Activated CD8-positive, alpha-beta T cell treated with anti-CD3 and anti-CD28 coated beads for 36 hours (primary cell): ENCODE data around the gene LRRC8C. TPM values are rescaled to one million over a fixed set of nuclear protein-coding genes. Genes with fewer than 3 reads are reported as not detected.

Experiments
- ATAC-seq: fragments of 200-7000 bp; cut with Tn5 transposase; one replicate; pipeline ENCODE4 v1.10.0; 2021; ENCODE audit warnings: mild to moderate bottlenecking, moderate library complexity
- CTCF ChIA-PET: fragments of 350-600 bp; sonication (Branson Sonifier 250); formaldehyde crosslinking; loops from one replicate; lab custom pipeline; 2021; ENCODE audit warnings: antibody characterized with exemption; lab: Charles Lee
- POLR2A ChIA-PET: fragments of 350-600 bp; sonication (Branson Sonifier 250); formaldehyde crosslinking; loops from one replicate; lab custom pipeline; 2021; ENCODE audit warnings: antibody characterized with exemption; lab: Charles Lee
- DNase-seq: peaks from one replicate; pipeline ENCODE4 v3.0.0-alpha.2; 2020
- H3K27ac Mint-ChIP-seq: one replicate; pipeline ENCODE4 v1.8.0; 2021; ENCODE audit warnings: mild to moderate bottlenecking, mixed read lengths
- H3K27me3 Mint-ChIP-seq: one replicate; pipeline ENCODE4 v1.8.0; 2021; ENCODE audit warnings: mixed read lengths
- H3K36me3 Mint-ChIP-seq: one replicate; pipeline ENCODE4 v1.8.0; 2021; ENCODE audit warnings: low read depth, mixed read lengths
- H3K4me1 Mint-ChIP-seq: one replicate; pipeline ENCODE4 v1.8.0; 2021; ENCODE audit warnings: low read depth, mixed read lengths
- H3K4me3 Mint-ChIP-seq: one replicate; pipeline ENCODE4 v1.8.0; 2021; ENCODE audit warnings: mild to moderate bottlenecking, moderate library complexity, mixed read lengths
- H3K9me3 Mint-ChIP-seq: one replicate; pipeline ENCODE4 v1.8.0; 2021; ENCODE audit warnings: mixed read lengths
- intact Hi-C: fragments of 100-400 bp; cut with micrococcal nuclease; formaldehyde crosslinking; loops from one replicate; pipeline ENCODE4 v1.10.0; 2022
- total RNA-seq, 2 experiments: library from RNA; stranded (reverse); gene quantifications; one replicate each; pipeline ENCODE4 v1.2.3, GENCODE V29; 2021
- TF ChIP-seq, protein P1 (sequence below): fragments of 200-600 bp; IDR thresholded peaks from one replicate; pipeline ENCODE4 v1.8.0; 2022; ENCODE audit warnings: antibody characterized with exemption, mild to moderate bottlenecking

Gene LRRC8C
- total RNA-seq, 2 experiments from 2014 or later: 34.4 to 37.4 TPM

DNA sequence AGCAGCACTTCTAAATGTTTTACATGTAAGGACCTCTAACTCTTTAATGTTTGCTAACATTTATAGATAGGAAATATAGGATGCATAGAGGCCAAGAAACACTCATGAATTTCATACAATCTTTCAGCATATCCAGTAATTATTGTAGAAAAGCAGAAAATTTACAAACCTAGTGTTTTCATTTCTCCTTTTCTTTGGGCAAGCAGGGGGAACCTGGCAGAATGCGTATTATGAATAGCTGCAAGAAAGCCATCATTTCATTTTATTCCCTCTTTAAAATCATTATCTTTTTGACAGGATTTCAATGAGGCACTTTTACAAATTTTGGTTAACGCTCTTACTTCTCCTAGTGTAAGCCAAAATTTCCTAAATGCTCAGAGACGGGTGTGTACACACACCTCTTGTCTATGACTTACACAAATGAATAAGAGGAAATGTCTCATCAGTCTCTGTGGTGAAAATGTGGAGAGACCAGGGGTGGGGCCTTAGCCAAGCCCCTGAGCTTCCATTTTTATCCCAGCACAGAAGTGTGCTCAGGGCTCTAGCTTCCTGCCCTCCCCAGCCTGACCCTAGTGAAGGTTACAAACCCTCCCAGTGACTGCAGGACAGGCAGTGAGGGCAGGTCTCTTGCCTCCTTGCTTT is 91.6 kb downstream of the LRRC8C start:
- H3K4me3 Mint-ChIP-seq: peak overlapping the region; percentile 33
- H3K27me3 Mint-ChIP-seq: no peaks in the 10 kb centered on the region

DNA sequence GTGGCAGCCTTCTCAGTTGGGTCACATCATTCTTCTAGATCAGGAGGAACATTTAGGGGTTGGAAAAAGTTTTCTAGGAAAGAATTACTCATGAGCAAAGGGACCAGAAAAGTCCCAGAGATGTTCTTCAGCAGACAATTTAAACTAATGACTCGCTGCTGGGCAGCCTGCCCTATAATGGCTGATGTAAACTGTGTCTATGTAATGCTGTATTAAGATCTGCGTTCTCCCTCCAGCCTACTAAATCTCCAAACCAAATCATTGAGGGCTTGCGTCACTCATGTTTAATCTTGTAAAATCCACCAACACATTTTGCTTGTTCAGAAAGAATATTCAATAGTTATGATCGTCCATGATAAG is 92.1 kb downstream of the LRRC8C start:
- ChIA-PET POLR2A (interaction anchor here (1.0 to 2.0 kb wide), 6 partner anchors 8 to 177 kb away, joined by 3 to 13 read pairs (median 4); no protein-coding TSS in a partner anchor), CTCF (interaction anchor here (2.6 to 4.0 kb wide), 2 partner anchors 38 to 93 kb away, joined by 12 to 13 read pairs; partner anchors contain the start of gene LRRC8C)
- Mint-ChIP-seq H3K4me3 (peak overlapping the region; percentile 33), H3K4me1 (peaks cover 86% of the 10 kb centered on the region), H3K9me3 (peaks cover 17% of the 10 kb centered on the region), H3K27me3 (no peaks in the 10 kb centered on the region), H3K36me3 (peaks cover 62% of the 10 kb centered on the region), H3K27ac (peak overlapping the region; percentile 98)
- DNase-seq (peak; percentile 72), ATAC-seq (peak; percentile 63)
- TF ChIP-seq, protein P1, sequence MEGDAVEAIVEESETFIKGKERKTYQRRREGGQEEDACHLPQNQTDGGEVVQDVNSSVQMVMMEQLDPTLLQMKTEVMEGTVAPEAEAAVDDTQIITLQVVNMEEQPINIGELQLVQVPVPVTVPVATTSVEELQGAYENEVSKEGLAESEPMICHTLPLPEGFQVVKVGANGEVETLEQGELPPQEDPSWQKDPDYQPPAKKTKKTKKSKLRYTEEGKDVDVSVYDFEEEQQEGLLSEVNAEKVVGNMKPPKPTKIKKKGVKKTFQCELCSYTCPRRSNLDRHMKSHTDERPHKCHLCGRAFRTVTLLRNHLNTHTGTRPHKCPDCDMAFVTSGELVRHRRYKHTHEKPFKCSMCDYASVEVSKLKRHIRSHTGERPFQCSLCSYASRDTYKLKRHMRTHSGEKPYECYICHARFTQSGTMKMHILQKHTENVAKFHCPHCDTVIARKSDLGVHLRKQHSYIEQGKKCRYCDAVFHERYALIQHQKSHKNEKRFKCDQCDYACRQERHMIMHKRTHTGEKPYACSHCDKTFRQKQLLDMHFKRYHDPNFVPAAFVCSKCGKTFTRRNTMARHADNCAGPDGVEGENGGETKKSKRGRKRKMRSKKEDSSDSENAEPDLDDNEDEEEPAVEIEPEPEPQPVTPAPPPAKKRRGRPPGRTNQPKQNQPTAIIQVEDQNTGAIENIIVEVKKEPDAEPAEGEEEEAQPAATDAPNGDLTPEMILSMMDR: no peak
- intact Hi-C loops: no loop called here

More for the DNA sequence above, 91.6 kb downstream of the LRRC8C start:
- H3K36me3 Mint-ChIP-seq: peaks cover 63% of the 10 kb centered on the region
- peaks cover 91% of the 10 kb centered on the region for H3K4me1 Mint-ChIP-seq
- ATAC-seq: peak; percentile 88
- intact Hi-C loops: loop anchor here (5.0 kb wide), 1 partner anchor 117 kb away; no protein-coding TSS in a partner anchor
- ChIA-PET POLR2A (interaction anchor here (1.0 to 2.0 kb wide), 7 partner anchors 9 to 176 kb away, joined by 3 to 13 read pairs (median 5); no protein-coding TSS in a partner anchor), CTCF (interaction anchor here (2.6 to 4.0 kb wide), 2 partner anchors 39 to 93 kb away, joined by 12 to 13 read pairs; partner anchors contain the start of gene LRRC8C)
- TF ChIP-seq, protein P1: no peak
- peak overlapping the region; percentile 98 for H3K27ac Mint-ChIP-seq
- H3K9me3 Mint-ChIP-seq: peaks cover 17% of the 10 kb centered on the region
- DNase-seq: peak; percentile 86

DNA sequence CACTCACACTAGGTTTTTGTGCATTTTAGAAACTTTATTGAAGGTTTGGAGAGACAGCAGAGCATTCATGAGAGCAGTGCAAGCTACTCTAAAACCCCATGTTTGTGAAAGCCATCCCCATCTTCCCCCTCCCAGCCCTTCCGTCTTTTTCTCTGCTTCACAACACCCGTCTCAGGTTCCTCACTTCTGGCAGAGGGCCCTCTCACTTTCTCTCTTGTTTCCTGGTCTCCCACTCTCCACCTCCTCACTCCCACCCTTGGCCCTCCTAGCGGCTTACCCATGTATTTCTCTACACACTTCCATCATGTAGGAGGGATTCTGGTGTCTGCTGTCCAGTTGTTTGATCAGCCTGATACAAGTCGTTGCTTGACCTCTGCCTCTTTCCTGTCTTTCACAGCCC is 92.7 kb downstream of the LRRC8C start:
- Mint-ChIP-seq H3K27ac (peak overlapping the region; percentile 98), H3K27me3 (no peaks in the 10 kb centered on the region), H3K36me3 (peaks cover 57% of the 10 kb centered on the region), H3K9me3 (peaks cover 17% of the 10 kb centered on the region), H3K4me3 (no peak overlapping the region), H3K4me1 (peaks cover 81% of the 10 kb centered on the region)
- CTCF ChIA-PET: interaction anchor here (2.3 to 4.0 kb wide), 3 partner anchors 37 to 94 kb away, joined by 12 to 20 read pairs (median 13); partner anchors contain the start of gene LRRC8C
- DNase-seq: no peak
- POLR2A ChIA-PET: interaction anchor here (0.7 to 1.6 kb wide), 4 partner anchors 9 to 87 kb away, joined by 3 to 6 read pairs (median 4); no protein-coding TSS in a partner anchor
- TF ChIP-seq, protein P1: no peak
- intact Hi-C loops: no loop called here
- ATAC-seq: no peak

DNA sequence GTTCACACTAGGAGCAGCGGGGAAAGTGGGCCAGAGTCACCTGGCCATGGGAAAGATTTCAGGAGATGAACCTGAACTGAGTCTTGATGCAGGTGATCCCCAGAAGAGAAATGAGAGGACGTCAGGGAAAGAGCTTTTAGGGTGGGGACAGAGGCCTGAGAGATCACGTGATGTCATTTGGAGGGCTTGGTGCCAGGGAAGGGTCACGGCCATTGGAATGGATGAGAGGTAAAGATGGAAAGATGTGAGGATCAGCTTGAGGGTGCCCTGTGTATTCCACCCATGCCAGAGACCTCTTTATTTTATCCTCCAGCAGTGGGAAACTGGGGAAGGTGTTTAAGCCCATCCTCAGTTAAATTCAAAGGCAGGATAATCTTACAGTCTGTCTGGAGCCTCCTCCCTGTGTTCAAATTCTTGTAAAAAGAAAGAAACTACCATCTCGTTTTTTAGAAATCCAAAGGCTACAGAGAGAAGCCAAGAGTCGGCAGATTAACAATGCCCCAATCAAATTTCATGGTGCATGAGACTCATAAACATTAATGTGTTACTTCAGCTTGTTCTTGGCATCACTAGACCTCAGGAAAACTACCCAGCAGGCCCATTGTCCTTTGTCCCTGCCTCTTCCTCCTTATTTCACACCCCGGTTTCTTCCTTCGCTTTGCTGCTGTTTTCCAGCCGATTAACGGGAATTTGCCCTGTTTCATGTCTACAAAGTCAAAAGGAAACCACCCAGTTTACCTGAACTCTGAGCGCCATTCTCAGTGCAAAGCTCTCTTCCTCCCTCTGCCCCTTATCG is 94.8 kb downstream of the LRRC8C start:
- Mint-ChIP-seq H3K4me3 (no peak overlapping the region), H3K36me3 (peaks cover 58% of the 10 kb centered on the region), H3K27me3 (no peaks in the 10 kb centered on the region), H3K4me1 (peaks cover 85% of the 10 kb centered on the region), H3K27ac (peak overlapping the region; percentile 55), H3K9me3 (peaks cover 17% of the 10 kb centered on the region)
- DNase-seq: no peak
- ATAC-seq: no peak
- ChIA-PET POLR2A (interaction anchor here (1.0 to 1.3 kb wide), 3 partner anchors 12 to 113 kb away, joined by 3 to 5 read pairs (median 3); no protein-coding TSS in a partner anchor), CTCF (interaction anchor here (1.2 to 2.3 kb wide), 2 partner anchors 12 to 35 kb away, joined by 5 to 20 read pairs; no protein-coding TSS in a partner anchor)
- intact Hi-C loops: no loop called here
- TF ChIP-seq, protein P1: no peak
